AG10803 (cell line): ENCODE results near the gene CNTN1.
"Not testable (repeated sequence)": the region's sequence is repeated elsewhere in the genome, so short reads cannot be mapped to it uniquely, and the experiment has no call there.

Experiments
- DNase-seq: peaks from one replicate; pipeline ENCODE4 v3.0.0; 2010; ENCODE audit warnings: low read depth
- H3K4me3 ChIP-seq: 2 replicates; pipeline ENCODE4 v1.5.1; 2011; ENCODE audit warnings: mild to moderate bottlenecking, low read length, control low read depth
- TF ChIP-seq, protein P1 (sequence below): conservative IDR thresholded peaks from 2 replicates; pipeline ENCODE4 v1.5.1; 2011; ENCODE audit warnings: mild to moderate bottlenecking, low read length, control low read depth, inconsistent platforms

CNTN1 gene

DNA sequence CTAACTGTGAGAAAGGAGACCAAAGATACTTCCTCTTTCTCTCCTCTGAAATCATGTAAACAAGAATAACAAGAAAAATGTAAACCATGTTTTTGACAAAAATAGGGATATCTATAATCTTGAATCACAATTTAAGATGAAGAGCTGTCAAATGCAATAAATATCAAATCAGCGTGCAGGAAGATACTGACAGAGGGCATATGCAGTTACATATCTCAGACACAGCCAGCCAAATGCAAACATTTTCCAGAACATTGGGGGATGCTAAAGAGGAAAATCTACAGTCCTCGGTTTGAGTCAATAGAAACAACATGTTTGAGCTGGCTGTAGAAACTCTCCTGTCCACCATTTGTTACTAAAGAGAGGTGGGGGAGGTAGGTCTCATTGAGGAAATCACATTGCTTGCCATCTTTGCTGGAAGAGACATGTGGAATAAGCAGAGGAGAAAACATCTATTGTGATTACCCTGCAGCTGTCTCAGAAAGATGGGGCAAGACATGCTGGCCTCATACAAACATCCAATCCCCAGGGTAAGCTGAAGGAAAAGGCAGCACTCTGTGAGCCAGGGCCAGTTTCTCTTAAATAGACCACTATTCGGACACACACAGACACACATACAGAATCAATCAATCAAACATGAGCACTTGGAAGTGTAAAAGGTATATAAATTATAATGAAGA, 43.5 kb downstream of the CNTN1 start:
- TF ChIP-seq, protein P1, sequence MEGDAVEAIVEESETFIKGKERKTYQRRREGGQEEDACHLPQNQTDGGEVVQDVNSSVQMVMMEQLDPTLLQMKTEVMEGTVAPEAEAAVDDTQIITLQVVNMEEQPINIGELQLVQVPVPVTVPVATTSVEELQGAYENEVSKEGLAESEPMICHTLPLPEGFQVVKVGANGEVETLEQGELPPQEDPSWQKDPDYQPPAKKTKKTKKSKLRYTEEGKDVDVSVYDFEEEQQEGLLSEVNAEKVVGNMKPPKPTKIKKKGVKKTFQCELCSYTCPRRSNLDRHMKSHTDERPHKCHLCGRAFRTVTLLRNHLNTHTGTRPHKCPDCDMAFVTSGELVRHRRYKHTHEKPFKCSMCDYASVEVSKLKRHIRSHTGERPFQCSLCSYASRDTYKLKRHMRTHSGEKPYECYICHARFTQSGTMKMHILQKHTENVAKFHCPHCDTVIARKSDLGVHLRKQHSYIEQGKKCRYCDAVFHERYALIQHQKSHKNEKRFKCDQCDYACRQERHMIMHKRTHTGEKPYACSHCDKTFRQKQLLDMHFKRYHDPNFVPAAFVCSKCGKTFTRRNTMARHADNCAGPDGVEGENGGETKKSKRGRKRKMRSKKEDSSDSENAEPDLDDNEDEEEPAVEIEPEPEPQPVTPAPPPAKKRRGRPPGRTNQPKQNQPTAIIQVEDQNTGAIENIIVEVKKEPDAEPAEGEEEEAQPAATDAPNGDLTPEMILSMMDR, result no peak
- no peak overlapping the region for H3K4me3 ChIP-seq
- DNase-seq, result no peak

DNA sequence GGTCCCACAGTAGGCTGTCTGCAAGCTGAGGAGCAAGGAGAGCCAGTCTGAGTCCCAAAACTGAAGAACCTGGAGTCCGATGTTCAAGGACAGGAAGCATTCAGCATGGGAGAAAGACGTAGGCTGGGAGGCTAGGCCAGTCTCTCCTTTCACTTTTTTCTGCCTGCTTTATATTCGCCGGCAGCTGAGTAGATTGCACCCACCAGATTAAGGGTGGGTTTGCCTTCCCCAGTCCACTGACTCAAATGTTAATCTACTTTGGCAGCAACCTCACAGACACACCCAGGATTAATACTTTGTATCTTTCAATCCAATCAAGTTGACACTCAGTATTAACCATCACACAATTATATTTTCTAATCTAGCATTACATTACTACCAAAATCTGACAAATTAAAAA, 45.2 kb downstream of the CNTN1 start:
- H3K4me3 ChIP-seq, DNase-seq: not testable (repeated sequence)

DNA sequence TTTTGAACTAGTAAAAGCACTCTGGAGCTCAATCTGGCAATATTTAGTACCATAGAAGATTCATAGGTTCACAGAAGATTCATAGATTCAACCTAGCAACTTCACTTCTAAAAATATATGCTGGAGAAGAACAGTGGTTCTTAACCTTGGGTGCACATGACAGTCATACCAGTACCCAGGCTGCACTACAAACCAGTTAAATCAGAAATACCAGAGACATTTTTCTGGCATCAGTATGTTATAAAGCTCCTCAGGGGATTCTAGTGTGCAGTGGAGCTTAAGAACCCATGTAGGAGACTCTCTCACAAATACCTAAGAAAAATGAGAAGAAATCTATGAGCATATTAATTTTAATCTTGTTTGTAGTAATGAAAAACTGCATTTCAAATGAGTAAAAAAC, 46.6 kb downstream of the CNTN1 start:
- DNase-seq, result no peak
- TF ChIP-seq, protein P1, result no peak

DNA sequence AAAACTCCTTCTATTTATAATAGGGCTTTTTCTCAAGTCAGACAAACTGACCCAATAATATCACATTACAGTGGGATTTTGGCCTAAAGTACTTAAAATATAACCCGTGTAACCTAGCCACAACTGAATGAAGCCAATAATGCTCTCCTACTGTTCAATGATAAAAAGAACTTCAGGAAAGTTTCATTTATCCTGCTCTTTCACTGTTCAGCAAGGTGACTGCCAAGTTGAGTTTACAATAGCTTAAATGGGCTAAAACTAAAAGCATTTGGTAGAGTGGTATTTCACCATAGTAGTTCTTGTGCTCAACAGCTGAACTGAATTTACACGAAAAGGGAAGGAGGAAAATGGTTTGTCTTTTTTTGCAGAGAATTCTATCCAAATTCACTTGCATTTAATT, 49.8 kb downstream of the CNTN1 start:
- no peak for DNase-seq
- TF ChIP-seq, protein P1, result no peak

More for the DNA sequence above, 46.6 kb downstream of the CNTN1 start:
- H3K4me3 ChIP-seq, result no peak overlapping the region

DNA sequence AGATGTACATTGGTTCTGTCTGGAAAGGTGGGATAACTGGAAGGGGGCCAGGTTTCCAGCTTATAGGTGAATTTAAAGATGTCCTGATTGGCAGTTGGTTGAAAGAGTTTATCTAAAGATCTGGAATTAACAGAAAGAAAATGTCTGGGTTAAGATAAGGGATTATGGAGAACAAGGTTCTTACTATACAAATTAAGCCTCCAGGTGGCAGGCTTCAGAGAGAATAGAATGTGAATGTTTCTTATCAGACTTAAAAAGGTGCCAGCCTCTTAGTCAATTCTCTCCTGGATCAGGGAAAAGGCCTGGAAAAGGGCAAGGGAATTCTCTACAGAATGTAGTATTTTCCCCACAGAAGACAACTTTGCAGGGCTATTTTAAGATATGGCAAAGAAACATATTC, 53.1 kb downstream of the CNTN1 start:
- H3K4me3 ChIP-seq, result no peak overlapping the region
- DNase-seq, result no peak
- TF ChIP-seq, protein P1, result no peak

More for the DNA sequence above, 49.8 kb downstream of the CNTN1 start:
- H3K4me3 ChIP-seq, result no peak overlapping the region

DNA sequence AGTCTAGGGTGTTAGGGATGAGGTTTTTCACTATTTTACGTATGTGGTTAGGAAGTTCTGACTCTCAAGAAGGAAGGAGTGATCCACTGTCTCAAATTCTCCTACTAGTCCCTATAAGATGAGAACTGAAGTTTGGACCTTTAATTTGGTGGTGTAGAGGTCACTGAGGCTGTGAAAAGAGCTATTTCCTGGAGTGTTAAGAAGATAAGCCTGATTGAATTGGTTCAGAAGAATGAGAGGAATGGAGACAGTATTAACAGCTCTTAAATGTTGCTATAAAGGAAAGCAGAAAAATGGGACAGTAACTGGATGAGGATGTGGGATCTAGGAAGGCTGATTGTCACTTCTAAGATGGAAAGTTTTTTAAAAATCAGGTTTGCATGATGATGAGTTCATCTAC, 57.6 kb downstream of the CNTN1 start:
- TF ChIP-seq, protein P1, result no peak
- no peak overlapping the region for H3K4me3 ChIP-seq
- no peak for DNase-seq

DNA sequence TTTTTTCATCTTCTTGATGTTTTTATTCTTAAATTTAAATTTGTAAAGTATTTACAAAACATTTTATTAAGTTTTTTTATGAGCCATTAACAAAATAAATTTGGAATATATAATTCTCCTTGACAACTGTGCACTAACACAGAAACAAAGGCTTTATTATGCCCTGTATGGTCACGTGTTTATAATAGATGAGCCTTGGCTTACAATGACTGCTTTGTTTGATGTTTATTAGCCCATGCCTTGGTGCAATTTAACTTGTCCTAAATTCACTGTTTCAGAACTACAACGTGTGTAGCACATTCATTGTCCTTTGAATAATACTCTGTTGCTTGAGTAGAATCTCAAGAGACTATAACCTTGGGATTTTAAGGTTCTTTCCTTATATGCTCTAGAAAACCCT, 59.8 kb downstream of the CNTN1 start:
- no peak overlapping the region for H3K4me3 ChIP-seq
- DNase-seq, result no peak
- TF ChIP-seq, protein P1, result no peak
